ENCODE data around the gene ARID5A.

DNA sequence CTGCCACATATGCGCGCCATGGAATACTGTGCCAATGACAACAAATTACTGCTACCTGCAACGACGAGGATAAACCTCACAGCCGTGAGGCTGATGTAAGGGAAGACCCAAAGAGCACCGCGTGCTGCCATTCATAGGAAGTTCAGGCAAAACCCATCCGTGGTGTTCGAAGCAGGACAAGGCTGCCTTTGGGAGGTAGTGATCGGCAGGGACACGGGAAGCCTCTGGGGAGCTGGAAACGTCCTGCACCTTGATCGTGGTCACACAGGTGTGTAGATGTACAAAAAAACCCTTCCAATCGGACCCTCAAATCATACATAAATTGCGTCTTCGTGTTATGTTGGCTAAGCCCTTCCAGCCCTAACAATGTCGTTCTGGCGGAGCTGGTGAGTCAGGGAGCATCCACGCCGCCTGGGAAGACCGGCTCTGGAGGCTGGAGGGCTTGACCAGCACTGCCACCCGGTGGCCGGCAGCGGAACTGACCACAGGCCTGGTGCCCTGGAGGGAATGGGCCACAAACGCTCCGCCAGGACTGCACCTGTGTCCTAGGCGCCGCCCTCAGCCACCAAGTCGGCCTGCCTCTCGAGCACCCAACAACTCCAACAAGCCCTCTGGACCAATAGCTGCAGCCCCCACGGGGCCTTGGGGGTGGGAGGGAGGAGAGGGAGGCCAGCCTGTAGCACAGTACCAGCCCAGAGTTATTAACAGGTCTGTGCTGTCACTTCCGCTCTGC lies 27.3 kb upstream of the ARID5A start:
- TF ChIP-seq FOXP2 (optimal IDR thresholded peaks at IDR 0.05; ENCODE audit: control extremely low read depth, extremely low read length, insufficient read depth) (no peak), POLR2AphosphoS5 (IDR thresholded peaks at IDR 0.05; ENCODE audit: borderline replicate concordance, low read depth, low read length) (no peak), EZH2 (IDR thresholded peaks at IDR 0.05) (no peak)

All from SK-N-MC (cell line).